GOT3 (cell line): ENCODE measurements around the gene CDH6.

ENCODE experiments used
- DNase-seq: peaks from one replicate; lab custom pipeline; 2025; ENCODE audit warnings: mixed read lengths; lab: John Stamatoyannopoulos, UW

The CDH6 gene

GRCh38 chr5:31193591-31194467, at the start of gene CDH6:
Gene CDH6 (plus strand): TSS chr5:31193686. CDS start chr5:31267474, 73,788 bp downstream.
- DNase-seq: no peak

- DNase-seq: no peak
Measured at GRCh38 chr5:31144364-31144763, 49.1 kb upstream of the CDH6 start.

GRCh38 chr5:31148959-31149475, 44.5 kb upstream of the CDH6 start:
- no peak for DNase-seq

GRCh38 chr5:31153521-31153920, 40.0 kb upstream of the CDH6 start:
- no peak for DNase-seq

- DNase-seq: no peak
Measured at GRCh38 chr5:31156631-31157160, 36.8 kb upstream of the CDH6 start.

- no peak for DNase-seq
Measured at GRCh38 chr5:31157720-31158119, 35.8 kb upstream of the CDH6 start.

- no peak for DNase-seq
Measured at GRCh38 chr5:31158686-31159085, 34.8 kb upstream of the CDH6 start.

GRCh38 chr5:31161781-31162181, 31.7 kb upstream of the CDH6 start:
- no peak for DNase-seq

GRCh38 chr5:31165729-31166128, 27.8 kb upstream of the CDH6 start:
- DNase-seq: no peak

GRCh38 chr5:31169379-31169778, 24.1 kb upstream of the CDH6 start:
- DNase-seq: no peak

GRCh38 chr5:31172881-31173280, 20.6 kb upstream of the CDH6 start:
- no peak for DNase-seq

GRCh38 chr5:31173614-31174013, 19.9 kb upstream of the CDH6 start:
- no peak for DNase-seq

GRCh38 chr5:31181376-31181987, 12.0 kb upstream of the CDH6 start:
- DNase-seq: no peak

GRCh38 chr5:31182136-31182535, 11.3 kb upstream of the CDH6 start:
- DNase-seq: no peak

- DNase-seq: no peak
Measured at GRCh38 chr5:31185951-31186350, 7.5 kb upstream of the CDH6 start.

- DNase-seq: no peak
Measured at GRCh38 chr5:31186672-31187267, 6.7 kb upstream of the CDH6 start.

- DNase-seq: no peak
Measured at GRCh38 chr5:31187591-31187990, 5.9 kb upstream of the CDH6 start.

GRCh38 chr5:31192442-31192841, 1.0 kb upstream of the CDH6 start:
- no peak for DNase-seq

- DNase-seq: no peak
Measured at GRCh38 chr5:31193116-31193515, 370 bp upstream of the CDH6 start.

- DNase-seq: no peak
Measured at GRCh38 chr5:31194468-31194813, 955 bp downstream of the CDH6 start.

- no peak for DNase-seq
Measured at GRCh38 chr5:31194892-31195555, 1.5 kb downstream of the CDH6 start.

- no peak for DNase-seq
Measured at GRCh38 chr5:31196309-31196708, 2.8 kb downstream of the CDH6 start.
